Fibroblast of gingiva (primary cell): ENCODE results near the gene ALG9.
"Not testable (repeated sequence)": the region's sequence is repeated elsewhere in the genome, so short reads cannot be mapped to it uniquely, and the experiment has no call there.

Experiments used
- DNase-seq: peaks from one replicate; pipeline ENCODE4 v3.0.0-alpha.2; 2011; ENCODE audit warnings: low read depth

Gene ALG9

DNA sequence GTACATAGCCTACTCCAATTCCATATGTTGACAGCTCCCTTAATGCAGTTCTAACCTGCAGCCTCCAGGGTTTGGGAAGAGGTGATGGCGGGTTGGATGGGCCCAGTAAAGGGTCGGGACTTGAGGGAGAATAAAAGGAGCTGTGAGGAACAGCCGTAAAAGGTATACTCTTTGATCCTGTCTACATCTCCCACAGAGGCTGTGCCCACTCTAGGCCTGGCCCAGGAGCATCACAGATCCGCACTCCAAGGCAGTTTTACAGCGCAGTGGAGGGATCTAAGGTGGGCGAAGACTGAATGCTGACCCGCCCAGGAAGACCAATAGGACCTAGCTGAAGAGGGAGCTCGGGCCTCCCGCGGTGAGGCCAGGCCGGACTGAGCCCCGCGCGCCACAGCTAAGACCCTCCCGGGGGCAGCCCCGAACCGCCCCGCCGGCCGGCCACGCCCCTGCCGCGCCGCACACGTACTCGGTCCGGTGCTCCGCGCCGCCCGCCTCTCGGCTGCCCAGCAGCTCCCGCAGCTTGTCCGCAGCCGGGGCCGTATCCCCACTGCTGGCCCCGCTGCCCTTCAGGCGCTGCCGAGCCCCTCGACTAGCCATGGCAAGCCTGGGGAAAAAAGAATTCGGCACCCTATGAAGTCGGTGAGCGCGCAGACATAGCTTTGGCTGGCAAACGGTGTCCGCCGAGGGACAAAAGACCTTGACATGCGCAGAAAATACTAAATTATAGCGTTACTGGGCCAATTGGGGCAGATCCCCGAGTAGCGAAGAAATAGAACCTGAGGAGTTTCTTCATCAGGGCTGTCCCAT, at the start of gene ALG9:
Gene ALG9, minus strand, starts transcription at position 696 of the 807 bp plus-strand sequence. Its CDS starts 99 bp downstream, at position 597.
- peak; percentile 88 for DNase-seq

- DNase-seq: no peak
These were observed 49.5 kb upstream of the ALG9 start for GRCh38 chr11:111920908-111921307.

GRCh38 chr11:111918390-111919256, 47.2 kb upstream of the ALG9 start, which contains the start of gene C11orf52:
TSS of gene C11orf52 (plus strand) at chr11:111918913. CDS start at chr11:111918973, 60 bp downstream.
- DNase-seq: no peak

GRCh38 chr11:111917788-111918187, 46.4 kb upstream of the ALG9 start:
- no peak for DNase-seq

GRCh38 chr11:111917312-111917711, 45.9 kb upstream of the ALG9 start:
- no peak for DNase-seq

GRCh38 chr11:111916768-111917167, 45.4 kb upstream of the ALG9 start:
- no peak for DNase-seq

- peak; percentile 33 for DNase-seq
These were observed 42.6 kb upstream of the ALG9 start for GRCh38 chr11:111913997-111914396.

DNA sequence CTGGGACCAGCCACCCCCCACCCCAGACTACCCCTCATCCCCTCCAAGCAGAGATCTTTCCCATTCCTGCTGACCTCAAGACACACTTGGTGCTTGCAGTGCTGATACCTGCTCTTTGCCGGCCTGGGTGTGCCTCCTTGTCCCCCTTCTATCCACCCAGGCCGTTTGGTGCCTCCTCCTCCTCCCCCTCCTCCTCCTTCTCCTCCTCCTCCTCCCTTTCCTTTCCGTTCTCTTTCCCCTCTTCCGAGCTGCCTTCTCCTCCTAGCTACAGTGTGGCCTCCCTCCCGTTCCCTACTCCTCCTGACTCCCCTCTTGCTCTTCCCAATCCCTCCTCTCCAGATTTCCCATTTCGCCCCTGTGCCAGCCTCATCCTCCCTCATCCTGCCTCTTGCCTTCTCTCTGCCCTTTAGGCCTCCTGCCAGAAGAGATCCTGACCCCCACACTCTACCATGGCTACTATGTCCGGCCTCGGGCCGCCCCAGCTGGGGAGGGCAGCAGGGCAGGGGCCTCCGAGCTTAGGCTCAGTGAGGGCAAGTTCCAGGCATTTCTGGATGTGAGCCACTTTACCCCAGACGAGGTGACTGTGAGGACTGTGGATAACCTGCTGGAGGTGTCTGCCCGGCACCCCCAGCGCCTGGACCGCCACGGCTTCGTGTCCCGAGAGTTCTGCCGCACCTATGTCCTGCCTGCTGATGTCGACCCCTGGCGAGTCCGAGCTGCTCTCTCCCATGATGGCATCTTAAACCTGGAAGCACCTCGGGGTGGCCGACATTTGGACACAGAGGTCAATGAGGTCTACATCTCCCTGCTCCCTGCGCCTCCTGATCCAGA, 41.9 kb upstream of the ALG9 start:
- no peak for DNase-seq

- DNase-seq: no peak
These were observed 41.2 kb upstream of the ALG9 start, which contains the start of gene HSPB2 for GRCh38 chr11:111912535-111912934. TSS of gene HSPB2 (plus strand) at chr11:111912734. CDS start at chr11:111912830, 96 bp downstream.

- peak; percentile 90 for DNase-seq
These were observed 40.4 kb upstream of the ALG9 start, which contains the start of gene CRYAB for GRCh38 chr11:111911563-111912401. TSS of gene CRYAB (minus strand) at chr11:111911770. CDS start at chr11:111911724, 46 bp downstream.

- no peak for DNase-seq
These were observed 39.5 kb upstream of the ALG9 start for GRCh38 chr11:111910676-111911562.

GRCh38 chr11:111909378-111909777, 38.0 kb upstream of the ALG9 start:
- DNase-seq: no peak

DNA sequence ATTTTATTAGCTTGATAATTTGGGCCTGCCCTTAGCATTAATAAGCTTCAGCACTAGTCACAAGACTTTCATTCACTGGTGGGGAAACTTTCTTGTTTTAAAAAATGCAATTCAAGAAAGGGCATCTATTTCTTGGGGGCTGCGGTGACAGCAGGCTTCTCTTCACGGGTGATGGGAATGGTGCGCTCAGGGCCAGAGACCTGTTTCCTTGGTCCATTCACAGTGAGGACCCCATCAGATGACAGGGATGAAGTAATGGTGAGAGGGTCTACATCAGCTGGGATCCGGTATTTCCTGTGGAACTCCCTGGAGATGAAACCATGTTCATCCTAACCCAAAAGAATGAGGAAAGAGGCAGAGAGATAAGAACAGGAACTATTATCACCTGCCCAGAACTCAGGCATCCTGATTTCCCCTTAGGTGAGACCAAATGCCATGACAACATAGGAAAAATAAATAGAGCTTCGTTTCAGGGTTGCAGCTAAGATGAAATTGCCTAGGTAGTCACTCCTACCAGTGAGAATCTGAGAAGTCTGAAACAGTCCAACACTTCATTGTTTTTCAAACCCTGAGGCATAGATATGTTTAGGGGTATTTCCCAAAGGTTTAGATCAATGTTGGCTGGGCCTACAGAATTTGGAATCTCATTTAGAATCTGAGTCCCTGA, 37.4 kb upstream of the ALG9 start:
- no peak for DNase-seq

DNA sequence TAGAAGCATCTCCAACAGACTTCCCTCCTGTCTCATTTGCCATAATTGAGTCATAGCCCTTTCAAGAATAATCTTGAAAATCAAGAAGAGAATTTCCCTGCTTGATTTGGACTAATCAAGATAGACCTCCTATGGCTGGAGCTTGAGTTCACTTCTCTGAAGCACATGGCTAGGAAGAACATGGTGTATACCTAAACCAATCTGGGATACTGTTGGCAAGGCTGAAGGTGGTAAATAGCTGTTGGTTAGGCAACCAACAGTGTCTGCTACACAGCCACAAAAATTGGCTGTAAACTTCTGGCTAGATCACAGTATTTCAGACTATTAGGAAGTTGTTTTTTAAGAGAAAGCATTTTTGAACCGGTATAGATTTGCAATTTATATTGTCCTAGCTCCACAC, 35.3 kb upstream of the ALG9 start:
- DNase-seq: no peak

DNA sequence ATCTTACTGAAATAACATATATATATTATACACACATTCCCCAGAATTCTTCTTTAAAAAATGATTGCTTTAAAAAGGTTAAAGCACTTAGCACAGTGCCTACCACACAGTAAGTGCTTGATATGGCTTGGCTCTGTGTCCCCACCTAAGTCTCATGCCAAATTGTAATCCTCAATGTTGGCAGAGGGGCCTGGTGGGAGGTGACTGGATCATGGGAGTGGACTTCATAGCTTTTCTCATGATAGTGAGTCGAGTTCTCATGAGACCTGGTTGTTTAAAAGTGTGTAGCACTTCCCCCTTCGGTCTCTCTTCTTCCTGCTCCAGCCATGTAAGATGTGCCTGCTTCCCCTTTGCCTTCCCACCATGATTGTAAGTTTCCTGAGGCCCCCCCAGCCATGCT, 34.0 kb upstream of the ALG9 start:
- DNase-seq: no peak

DNA sequence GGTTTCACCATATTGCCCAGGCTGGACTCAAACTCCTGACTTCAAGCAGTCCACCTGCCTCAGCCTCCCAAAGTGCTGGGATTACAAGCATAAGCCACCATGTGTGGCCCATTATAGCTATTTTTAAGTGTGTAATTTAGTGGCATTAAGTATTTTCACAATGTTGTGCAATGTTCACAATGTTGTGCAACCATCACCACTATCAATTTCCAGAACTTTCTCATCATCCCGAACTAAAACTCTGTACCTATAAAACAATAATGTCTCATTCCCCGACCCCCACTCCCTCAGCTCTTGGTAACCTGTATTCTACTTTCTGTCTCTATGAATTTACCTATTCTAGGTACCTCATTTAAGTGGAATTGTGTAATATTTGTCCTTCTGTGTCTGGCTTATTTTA, 15.5 kb upstream of the ALG9 start:
- peak; percentile 38 for DNase-seq

DNA sequence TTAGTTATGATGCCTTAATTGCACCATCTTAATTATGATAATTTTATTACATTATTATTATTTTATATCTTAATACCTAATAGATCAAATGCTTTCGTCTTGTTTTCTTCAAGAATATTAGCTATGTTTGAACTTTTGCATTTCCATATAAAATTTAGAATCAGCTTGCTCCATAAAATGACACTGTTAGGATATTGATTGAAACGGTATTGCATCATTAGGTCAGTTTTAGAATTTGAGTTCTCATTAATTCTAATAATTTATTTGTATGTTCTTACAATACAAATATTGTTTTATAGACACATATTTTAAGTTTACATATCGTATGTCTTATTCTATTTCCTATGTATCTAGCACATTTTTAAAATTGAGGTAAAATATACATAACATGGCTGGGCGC, 14.7 kb upstream of the ALG9 start:
- DNase-seq: no peak

- DNase-seq: not testable (repeated sequence)
These were observed 13.7 kb upstream of the ALG9 start for GRCh38 chr11:111885053-111885452.

DNA sequence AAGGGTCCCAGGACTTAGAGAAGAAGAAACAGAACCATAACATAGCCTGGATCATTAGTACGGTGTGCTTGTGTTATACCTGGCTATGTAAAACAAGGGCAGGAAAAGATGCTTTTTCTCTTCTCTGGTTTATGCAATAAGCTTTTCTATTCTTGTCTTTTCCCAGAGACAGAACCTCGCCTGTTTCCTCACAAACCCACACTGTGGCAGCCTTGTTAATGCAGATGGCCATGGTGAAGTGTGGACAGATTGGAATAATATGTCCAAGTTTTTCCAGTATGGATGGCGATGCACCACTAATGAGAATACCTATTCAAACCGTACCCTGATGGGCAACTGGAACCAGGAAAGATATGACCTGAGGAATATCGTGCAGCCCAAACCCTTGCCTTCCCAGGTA, 10.8 kb upstream of the ALG9 start:
- DNase-seq: no peak
